GM23338 (cell line): Measurements from ENCODE around the gene LATS1. TPM values are rescaled to one million over a fixed set of nuclear protein-coding genes. Genes with fewer than 3 reads are reported as not detected.

ENCODE experiments used
- ATAC-seq: fragments of 200-7000 bp; cut with Tn5 transposase; 3 replicates; pipeline ENCODE4 v1.9.1; 2020
- DNase-seq: peaks from one replicate; pipeline ENCODE4 v3.0.0-alpha.2; 2015; ENCODE audit warnings: low spot score
- H2AFZ ChIP-seq: fragments of 200-600 bp; sonication (generic); 2 replicates; pipeline ENCODE4 v1.8.0; 2016; ENCODE audit warnings: antibody characterized with exemption, mild to moderate bottlenecking, moderate library complexity
- H3F3A ChIP-seq: fragments of 200-600 bp; sonication (generic); replicated peaks from 2 replicates; pipeline ENCODE4 v1.8.0; 2017; ENCODE audit warnings: antibody characterized with exemption, mixed run types, low read depth
- H3K27ac ChIP-seq: fragments of 200-600 bp; sonication (generic); 2 replicates; pipeline ENCODE4 v1.6.1; 2016; ENCODE audit warnings: low read depth
- H3K27me3 ChIP-seq: fragments of 200-600 bp; sonication (generic); 2 replicates; pipeline ENCODE4 v1.8.0; 2016; ENCODE audit warnings: mild to moderate bottlenecking, mixed run types, moderate library complexity; ENCODE audit not compliant: insufficient read depth
- H3K36me3 ChIP-seq: fragments of 200-600 bp; sonication (generic); 2 replicates; pipeline ENCODE4 v1.8.0; 2016; ENCODE audit warnings: mild to moderate bottlenecking; ENCODE audit not compliant: insufficient read depth
- H3K4me1 ChIP-seq: fragments of 200-600 bp; sonication (generic); 2 replicates; pipeline ENCODE4 v1.8.0; 2016; ENCODE audit warnings: mild to moderate bottlenecking, moderate library complexity; ENCODE audit not compliant: insufficient read depth
- H3K4me2 ChIP-seq: fragments of 200-600 bp; sonication (generic); 2 replicates; pipeline ENCODE4 v1.7.1; 2017; ENCODE audit warnings: mixed run types
- H3K4me3 ChIP-seq: fragments of 200-600 bp; sonication (generic); 2 replicates; pipeline ENCODE4 v1.6.1; 2016; ENCODE audit warnings: mixed run types
- H3K79me2 ChIP-seq: fragments of 200-600 bp; sonication (generic); replicated peaks from 2 replicates; pipeline ENCODE4 v1.8.0; 2017; ENCODE audit warnings: mild to moderate bottlenecking; ENCODE audit not compliant: insufficient read depth
- H3K9me2 ChIP-seq: fragments of 200-600 bp; sonication (generic); 2 replicates; pipeline ENCODE4 v1.8.0; 2017; ENCODE audit not compliant: insufficient read depth
- H4K20me1 ChIP-seq: fragments of 200-600 bp; sonication (generic); replicated peaks from 2 replicates; pipeline ENCODE4 v1.8.0; 2017; ENCODE audit warnings: mild to moderate bottlenecking; ENCODE audit not compliant: insufficient read depth
- H3K27ac Mint-ChIP-seq: 2 replicates; pipeline ENCODE4 v1.8.0; 2020; ENCODE audit warnings: inconsistent platforms, mild to moderate bottlenecking, moderate library complexity, mixed read lengths
- H3K27me3 Mint-ChIP-seq: 3 replicates; pipeline ENCODE4 v1.8.0; 2022; ENCODE audit warnings: low read depth, mild to moderate bottlenecking, moderate library complexity, mixed read lengths, inconsistent platforms; ENCODE audit not compliant: insufficient read depth, poor library complexity
- H3K36me3 Mint-ChIP-seq: 3 replicates; pipeline ENCODE4 v1.8.0; 2021; ENCODE audit warnings: low read depth, mild to moderate bottlenecking, inconsistent platforms, moderate library complexity, mixed read lengths
- H3K4me1 Mint-ChIP-seq: 3 replicates; pipeline ENCODE4 v1.8.0; 2020; ENCODE audit warnings: mild to moderate bottlenecking, inconsistent platforms, mixed read lengths
- H3K4me3 Mint-ChIP-seq: 3 replicates; pipeline ENCODE4 v1.8.0; 2021; ENCODE audit warnings: moderate library complexity, mild to moderate bottlenecking, inconsistent platforms, mixed read lengths
- H3K9me3 Mint-ChIP-seq: 3 replicates; pipeline ENCODE4 v1.8.0; 2020; ENCODE audit warnings: moderate library complexity, mild to moderate bottlenecking, inconsistent platforms, mixed read lengths
- polyA plus RNA-seq: library from polyadenylated mRNA; unstranded; fragments of >200 nt; fragmentation: Nextera tagmentation; extraction: Ambion mirVana; gene quantifications from 2 replicates; pipeline ENCODE4 v1.2.1, GENCODE V29; 2016
- total RNA-seq: library from RNA; depleted of rRNA; stranded (reverse); fragments of >200 nt; shearing (Covaris generic); gene quantifications from 2 replicates; pipeline ENCODE4 v1.2.3, GENCODE V29; 2014
- TF ChIP-seq, protein P1 (sequence below): fragments of 250-450 bp; sonication (Bioruptor Pico); IDR thresholded peaks from 2 replicates; pipeline ENCODE4 v1.5.0; 2020; ENCODE audit warnings: mild to moderate bottlenecking, moderate library complexity
- TF ChIP-seq, protein P2 (sequence below): IDR thresholded peaks from 2 replicates; pipeline ENCODE4 v1.6.1; 2016; ENCODE audit warnings: antibody characterized with exemption
- TF ChIP-seq, protein P3 (sequence below), 2 experiments: fragments of 200-600 bp in 1 of 2; sonication (generic) in 1 of 2; conservative IDR thresholded peaks; 2 replicates each; pipeline versions ENCODE4 v1.5.1 to v1.6.1; 2016 to 2017; ENCODE audit warnings: antibody characterized with exemption in 2 of 2, low read depth in 2 of 2, mild to moderate bottlenecking in 2 of 2, moderate library complexity in 1 of 2

LATS1 gene
- total and polyA plus RNA-seq, 2 experiments from 2014 or later = 7.5 to 18.8 TPM

DNA sequence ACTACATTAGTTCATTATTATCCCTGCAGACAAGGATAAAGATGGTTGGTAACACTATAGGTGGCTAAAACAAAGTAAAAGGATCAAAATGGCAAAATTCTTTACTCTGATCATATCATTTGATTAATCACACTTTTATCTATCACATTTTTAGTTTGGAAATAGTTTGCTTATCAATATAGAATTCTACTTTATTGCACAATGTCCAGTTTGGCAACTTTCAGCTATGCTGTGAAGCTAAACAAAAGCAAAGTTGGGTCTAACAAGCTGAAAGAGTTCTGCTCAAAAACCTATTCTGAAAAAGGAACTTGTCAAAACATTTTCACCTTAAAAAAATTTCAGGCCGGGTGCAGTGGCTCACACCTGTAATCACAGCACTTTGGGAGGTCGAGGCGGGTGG lies 7.9 kb upstream of the LATS1 start (continued):
- TF ChIP-seq, protein P1, sequence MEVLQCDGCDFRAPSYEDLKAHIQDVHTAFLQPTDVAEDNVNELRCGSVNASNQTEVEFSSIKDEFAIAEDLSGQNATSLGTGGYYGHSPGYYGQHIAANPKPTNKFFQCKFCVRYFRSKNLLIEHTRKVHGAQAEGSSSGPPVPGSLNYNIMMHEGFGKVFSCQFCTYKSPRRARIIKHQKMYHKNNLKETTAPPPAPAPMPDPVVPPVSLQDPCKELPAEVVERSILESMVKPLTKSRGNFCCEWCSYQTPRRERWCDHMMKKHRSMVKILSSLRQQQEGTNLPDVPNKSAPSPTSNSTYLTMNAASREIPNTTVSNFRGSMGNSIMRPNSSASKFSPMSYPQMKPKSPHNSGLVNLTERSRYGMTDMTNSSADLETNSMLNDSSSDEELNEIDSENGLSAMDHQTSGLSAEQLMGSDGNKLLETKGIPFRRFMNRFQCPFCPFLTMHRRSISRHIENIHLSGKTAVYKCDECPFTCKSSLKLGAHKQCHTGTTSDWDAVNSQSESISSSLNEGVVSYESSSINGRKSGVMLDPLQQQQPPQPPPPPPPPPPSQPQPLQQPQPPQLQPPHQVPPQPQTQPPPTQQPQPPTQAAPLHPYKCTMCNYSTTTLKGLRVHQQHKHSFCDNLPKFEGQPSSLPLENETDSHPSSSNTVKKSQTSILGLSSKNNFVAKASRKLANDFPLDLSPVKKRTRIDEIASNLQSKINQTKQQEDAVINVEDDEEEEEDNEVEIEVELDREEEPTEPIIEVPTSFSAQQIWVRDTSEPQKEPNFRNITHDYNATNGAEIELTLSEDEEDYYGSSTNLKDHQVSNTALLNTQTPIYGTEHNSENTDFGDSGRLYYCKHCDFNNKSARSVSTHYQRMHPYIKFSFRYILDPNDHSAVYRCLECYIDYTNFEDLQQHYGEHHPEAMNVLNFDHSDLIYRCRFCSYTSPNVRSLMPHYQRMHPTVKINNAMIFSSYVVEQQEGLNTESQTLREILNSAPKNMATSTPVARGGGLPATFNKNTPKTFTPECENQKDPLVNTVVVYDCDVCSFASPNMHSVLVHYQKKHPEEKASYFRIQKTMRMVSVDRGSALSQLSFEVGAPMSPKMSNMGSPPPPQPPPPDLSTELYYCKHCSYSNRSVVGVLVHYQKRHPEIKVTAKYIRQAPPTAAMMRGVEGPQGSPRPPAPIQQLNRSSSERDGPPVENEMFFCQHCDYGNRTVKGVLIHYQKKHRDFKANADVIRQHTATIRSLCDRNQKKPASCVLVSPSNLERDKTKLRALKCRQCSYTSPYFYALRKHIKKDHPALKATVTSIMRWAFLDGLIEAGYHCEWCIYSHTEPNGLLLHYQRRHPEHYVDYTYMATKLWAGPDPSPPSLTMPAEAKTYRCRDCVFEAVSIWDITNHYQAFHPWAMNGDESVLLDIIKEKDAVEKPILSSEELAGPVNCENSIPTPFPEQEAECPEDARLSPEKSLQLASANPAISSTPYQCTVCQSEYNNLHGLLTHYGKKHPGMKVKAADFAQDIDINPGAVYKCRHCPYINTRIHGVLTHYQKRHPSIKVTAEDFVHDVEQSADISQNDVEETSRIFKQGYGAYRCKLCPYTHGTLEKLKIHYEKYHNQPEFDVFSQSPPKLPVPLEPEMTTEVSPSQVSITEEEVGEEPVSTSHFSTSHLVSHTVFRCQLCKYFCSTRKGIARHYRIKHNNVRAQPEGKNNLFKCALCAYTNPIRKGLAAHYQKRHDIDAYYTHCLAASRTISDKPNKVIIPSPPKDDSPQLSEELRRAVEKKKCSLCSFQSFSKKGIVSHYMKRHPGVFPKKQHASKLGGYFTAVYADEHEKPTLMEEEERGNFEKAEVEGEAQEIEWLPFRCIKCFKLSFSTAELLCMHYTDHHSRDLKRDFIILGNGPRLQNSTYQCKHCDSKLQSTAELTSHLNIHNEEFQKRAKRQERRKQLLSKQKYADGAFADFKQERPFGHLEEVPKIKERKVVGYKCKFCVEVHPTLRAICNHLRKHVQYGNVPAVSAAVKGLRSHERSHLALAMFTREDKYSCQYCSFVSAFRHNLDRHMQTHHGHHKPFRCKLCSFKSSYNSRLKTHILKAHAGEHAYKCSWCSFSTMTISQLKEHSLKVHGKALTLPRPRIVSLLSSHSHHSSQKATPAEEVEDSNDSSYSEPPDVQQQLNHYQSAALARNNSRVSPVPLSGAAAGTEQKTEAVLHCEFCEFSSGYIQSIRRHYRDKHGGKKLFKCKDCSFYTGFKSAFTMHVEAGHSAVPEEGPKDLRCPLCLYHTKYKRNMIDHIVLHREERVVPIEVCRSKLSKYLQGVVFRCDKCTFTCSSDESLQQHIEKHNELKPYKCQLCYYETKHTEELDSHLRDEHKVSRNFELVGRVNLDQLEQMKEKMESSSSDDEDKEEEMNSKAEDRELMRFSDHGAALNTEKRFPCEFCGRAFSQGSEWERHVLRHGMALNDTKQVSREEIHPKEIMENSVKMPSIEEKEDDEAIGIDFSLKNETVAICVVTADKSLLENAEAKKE (CRISPR knock-in tag) = no peak

- Histone ChIP-seq H3K27me3 (no peaks in the 10 kb centered on the region), H3K4me1 (no peaks in the 10 kb centered on the region), H3K9me2 (no peaks in the 10 kb centered on the region), H3F3A (peaks cover 6% of the 10 kb centered on the region), H3K27ac (no peak overlapping the region), H4K20me1 (no peaks in the 10 kb centered on the region; the same call in 1 of the 2 replicates), H2AFZ (no peak overlapping the region), H3K4me3 (no peak overlapping the region), H3K36me3 (peaks cover 19% of the 10 kb centered on the region; the same call in 1 of the 2 replicates), H3K4me2 (no peak overlapping the region), H3K79me2 (no peaks in the 10 kb centered on the region)
- DNase-seq (peak; percentile 70), ATAC-seq (peak; percentile 86)
- TF ChIP-seq, protein P2, sequence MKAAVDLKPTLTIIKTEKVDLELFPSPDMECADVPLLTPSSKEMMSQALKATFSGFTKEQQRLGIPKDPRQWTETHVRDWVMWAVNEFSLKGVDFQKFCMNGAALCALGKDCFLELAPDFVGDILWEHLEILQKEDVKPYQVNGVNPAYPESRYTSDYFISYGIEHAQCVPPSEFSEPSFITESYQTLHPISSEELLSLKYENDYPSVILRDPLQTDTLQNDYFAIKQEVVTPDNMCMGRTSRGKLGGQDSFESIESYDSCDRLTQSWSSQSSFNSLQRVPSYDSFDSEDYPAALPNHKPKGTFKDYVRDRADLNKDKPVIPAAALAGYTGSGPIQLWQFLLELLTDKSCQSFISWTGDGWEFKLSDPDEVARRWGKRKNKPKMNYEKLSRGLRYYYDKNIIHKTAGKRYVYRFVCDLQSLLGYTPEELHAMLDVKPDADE = no peak
- TF ChIP-seq, protein P3, sequence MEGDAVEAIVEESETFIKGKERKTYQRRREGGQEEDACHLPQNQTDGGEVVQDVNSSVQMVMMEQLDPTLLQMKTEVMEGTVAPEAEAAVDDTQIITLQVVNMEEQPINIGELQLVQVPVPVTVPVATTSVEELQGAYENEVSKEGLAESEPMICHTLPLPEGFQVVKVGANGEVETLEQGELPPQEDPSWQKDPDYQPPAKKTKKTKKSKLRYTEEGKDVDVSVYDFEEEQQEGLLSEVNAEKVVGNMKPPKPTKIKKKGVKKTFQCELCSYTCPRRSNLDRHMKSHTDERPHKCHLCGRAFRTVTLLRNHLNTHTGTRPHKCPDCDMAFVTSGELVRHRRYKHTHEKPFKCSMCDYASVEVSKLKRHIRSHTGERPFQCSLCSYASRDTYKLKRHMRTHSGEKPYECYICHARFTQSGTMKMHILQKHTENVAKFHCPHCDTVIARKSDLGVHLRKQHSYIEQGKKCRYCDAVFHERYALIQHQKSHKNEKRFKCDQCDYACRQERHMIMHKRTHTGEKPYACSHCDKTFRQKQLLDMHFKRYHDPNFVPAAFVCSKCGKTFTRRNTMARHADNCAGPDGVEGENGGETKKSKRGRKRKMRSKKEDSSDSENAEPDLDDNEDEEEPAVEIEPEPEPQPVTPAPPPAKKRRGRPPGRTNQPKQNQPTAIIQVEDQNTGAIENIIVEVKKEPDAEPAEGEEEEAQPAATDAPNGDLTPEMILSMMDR (conservative IDR thresholded peaks at IDR 0.05; ENCODE audit: low read depth in 2 of 2) = peak; percentile 79 to 82
- H3K36me3 Mint-ChIP-seq = peaks cover 32% of the 10 kb centered on the region; the same call in 2 of the 3 replicates
- no peaks in the 10 kb centered on the region for H3K4me1 Mint-ChIP-seq
- peaks cover 1% of the 10 kb centered on the region for H3K27me3 Mint-ChIP-seq
- H3K27ac Mint-ChIP-seq = no peak overlapping the region
- no peaks in the 10 kb centered on the region for H3K9me3 Mint-ChIP-seq
- H3K4me3 Mint-ChIP-seq = no peak overlapping the region
These were observed 6.0 kb upstream of the LATS1 start for GRCh38 chr6:149723771-149724417.
